ENCODE results near the gene HSFX2.
"Not testable (repeated sequence)": the region's sequence is repeated elsewhere in the genome, so short reads cannot be mapped to it uniquely, and the experiment has no call there.

HSFX2 gene

DNA sequence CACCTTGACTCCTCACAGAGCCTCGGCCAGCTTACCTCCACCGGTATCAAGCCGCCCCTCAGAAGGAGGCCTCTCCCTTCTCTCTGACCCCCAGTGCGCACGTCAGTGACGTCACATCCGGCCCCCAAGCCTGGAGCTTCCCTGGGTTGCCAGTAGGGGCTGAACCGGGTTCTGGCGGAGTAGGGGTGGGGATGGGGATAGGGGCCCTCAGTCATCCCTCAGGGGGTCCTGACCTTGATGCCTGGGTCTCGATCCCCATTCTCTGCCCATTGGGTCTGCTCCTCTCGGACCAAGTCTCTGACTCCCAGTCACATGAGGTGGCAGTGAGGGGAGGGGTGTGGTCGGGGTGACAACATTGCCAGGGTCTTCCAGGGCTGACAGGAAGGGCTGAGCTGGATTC is 7.8 kb downstream of the HSFX2 start, which contains the start of gene MAGEA9B:
MAGEA9B (minus strand) TSS at position 101 of the 400 bp plus-strand sequence. CDS start 4,280 bp downstream, outside the sequence.
- not testable (repeated sequence) for DNase-seq

DNA sequence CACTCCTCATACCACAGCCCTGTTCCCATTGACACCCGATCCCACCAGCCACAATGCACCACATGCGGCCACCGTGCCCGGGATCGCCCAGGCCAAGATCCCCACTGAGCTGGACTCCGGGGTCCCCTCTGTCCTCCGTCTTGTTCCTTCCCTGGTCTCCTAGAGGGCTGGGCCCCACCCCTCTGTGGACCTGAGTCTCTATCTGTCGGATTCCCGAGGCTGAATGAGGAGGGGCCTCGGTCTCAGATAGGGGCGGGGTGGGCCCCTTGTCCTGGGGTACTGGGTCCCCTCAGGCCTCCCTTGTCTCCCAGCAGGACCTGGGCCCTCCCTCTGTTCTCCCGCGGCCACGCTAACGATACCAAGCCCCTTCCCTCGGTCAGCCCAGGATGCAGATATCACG is 9.5 kb downstream of the HSFX2 start:
- not testable (repeated sequence) for DNase-seq

DNA sequence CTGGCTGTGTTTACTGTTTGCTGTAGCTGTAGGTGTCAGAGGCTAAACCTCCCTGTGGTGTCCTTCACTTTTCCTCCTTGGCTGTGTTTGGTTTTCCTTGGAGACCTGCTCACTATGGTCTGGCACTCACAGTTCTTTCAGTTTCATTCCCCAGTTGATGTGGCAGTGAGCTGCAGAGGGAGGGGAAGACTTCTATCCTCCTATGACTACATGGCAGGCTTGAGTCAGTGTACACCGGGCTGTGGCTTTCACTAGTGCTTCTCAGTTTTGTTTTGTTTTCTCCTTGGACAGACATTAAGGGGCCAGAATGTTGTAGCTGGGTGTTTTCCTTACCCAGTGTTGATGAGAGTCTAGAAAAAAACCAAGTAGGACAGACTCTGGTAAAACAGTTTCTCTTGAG is 21.7 kb downstream of the HSFX2 start:
- DNase-seq, result not testable (repeated sequence)

DNA sequence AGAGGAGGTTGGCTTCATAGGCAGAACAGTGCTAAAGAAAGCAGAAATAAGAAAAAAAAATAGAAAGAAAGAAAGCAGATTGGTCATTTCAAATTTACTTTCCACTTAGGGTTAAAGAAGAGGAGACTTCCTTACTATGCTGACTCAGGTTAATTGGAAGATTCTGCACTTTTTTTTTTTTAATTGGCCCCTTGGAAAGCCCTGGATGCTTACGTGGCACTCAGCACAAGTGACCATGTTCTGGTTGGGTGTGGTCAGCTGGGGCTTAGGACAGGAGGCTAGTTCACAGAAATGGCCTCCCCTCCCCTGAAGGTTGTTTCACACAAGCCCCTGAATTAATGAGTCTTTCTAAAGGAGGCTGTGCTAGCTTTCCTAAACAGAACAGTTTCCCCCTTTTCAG is 22.4 kb downstream of the HSFX2 start:
- no peak for DNase-seq

DNA sequence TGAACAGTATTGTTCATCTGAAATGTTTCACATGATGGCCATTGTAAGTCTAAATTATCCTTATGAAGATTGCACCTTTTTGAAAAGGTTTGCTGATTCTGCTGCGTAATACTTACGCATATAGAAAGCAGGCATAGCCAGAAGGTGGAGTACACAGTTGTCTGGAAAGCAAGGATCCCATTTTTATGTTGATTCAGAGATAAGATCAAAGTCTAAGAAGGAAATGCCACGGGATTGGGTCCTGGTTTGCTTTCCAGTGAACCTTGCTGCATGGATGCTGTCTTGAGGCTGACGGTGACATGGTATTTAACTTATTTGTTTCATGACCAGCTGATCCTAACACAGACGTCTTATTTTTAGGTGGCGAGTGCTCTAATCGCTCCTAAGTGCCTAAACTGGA is 23.3 kb downstream of the HSFX2 start:
- DNase-seq, result no peak

DNA sequence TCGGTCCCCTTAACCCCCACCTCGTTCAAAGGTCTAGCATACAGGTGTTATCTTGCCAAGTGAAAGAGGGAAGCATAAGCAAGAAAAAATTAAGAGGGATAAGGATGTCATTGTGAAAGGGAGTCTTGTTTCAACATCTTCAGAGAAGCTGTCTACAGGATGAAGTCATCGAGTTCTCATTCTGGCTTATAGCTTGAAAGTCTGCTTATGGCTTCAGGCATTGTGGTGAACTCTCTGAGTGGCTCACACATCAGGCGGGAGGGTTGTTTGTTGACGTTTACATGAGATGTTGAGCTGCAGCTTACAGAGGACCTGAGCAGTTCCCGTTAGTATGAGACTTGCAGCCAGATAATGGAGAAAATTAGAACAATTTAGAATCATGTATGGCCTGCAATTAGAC is 24.4 kb downstream of the HSFX2 start:
- no peak for DNase-seq

DNA sequence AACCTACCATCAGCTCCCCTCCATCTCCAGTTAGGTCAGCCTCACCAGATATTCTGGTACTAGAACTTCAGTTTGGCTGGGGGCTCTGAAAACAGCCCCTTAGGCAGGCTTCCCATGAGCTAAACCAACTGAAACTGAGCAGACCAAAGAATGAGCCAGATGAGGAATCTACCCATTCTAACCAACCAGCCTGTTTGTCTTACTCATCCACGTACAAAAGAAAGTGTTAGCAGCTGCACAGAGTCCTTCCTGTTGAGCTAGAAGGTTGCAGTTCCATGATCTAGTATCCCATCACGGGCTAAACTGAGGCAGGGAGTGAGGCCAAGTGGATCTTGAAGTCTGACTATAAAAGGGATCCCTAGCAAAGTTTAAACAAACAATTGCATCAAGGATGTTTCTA is 25.3 kb downstream of the HSFX2 start:
- no peak for DNase-seq

DNA sequence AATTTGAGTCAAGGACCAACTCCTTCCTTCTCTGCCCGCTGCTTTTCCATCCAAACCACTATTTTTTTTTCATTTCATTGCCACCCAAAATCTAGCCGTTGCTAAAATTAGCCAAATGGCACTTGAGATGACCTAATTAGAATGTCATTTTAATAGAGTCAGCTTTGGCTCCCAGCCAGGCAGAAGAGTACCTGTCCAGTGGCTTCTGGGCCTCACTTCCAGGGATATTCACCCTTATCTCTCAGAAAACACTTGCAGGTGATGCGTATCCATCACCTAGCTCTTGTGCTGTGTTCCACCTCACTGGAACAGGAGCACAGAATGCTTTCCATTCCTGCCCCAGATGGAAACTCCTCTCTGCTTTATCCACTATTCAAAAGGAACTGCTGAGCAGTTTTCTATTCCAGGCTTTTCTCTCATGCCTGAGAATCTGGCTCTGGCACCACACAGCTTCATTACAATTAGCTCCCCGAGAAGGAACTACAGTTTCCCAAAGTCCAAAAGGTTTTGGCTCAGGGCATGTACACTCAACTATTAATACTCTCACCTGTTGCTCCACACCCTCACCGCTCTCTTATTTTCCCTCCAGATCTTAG is 26.3 kb downstream of the HSFX2 start:
- DNase-seq, result no peak

DNA sequence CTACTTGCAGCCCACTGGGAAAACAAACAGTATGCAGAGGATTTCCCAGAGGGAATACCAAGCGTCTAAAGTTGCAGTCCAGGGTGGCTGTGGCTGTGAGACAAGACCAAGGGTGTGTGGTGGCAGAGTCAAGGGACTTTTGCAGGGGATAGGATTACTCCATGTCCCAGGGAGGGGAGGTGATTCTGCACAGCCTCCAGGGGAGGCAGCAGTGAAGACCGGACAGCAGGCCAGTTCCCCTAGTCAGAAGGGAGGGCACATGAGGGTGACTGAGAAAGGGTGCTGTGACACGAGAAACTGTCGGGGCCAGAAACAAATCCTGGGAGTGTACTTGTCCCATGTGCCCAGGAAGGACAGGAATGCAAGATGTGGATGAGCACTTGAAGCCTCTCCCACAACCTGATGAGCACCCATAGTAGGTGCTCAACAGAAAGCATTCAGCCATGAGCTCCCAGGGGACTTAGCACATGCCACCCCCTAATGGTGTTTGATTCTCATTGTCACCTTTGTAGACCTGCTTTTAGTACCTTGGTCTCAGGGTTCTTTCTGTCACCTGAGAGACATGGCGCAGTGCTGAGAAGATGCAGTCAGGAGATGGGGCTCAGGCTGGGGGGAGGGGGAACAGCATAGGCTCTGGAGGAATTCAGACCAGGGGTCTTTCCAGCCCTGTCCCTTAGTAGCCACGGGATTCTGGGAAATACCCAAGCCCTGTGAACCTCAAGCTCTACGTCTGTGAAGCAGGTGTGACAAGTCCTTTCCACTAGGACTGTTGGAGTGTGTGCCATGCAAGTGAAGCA is 27.3 kb downstream of the HSFX2 start:
- DNase-seq, result no peak

DNA sequence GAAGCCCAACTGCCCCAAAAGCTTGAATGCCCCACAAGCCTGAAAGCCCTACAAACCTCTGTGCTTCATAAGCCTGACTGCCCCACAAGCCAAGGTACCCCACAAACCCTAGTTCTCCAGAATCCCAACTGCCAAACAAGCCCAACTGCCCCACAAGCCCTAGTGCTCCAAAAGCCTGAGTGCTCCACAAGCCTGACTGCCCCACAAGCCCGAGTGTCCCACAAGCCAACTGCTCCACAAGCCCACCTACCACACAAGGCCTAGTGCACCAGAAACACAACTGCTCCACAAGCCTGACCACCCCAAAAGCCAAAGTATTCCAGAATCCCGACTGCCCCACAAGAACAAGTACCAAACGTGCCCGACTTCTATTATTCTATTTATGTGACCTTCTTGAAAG is 31.8 kb downstream of the HSFX2 start:
- DNase-seq, result no peak

DNA sequence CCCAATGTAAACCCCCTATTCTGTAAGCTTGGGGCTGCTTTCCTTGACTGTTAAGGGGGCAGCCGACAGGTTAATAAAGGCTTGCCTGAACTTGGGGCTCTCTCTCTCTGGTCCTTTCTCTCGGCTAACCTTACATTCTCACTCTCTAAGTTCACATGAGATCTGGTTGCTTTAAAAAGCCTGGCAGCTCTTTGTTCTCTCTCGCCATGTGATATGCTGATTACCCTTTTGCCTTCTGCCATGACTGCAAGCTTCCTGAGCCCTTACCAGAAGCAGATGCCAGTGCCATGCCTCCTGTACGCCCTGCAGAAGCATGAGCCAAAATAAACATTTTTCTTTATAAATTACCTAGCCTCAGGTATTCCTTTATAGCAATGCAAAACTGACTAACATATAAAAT is 39.9 kb downstream of the HSFX2 start:
- DNase-seq, result not testable (repeated sequence)

DNA sequence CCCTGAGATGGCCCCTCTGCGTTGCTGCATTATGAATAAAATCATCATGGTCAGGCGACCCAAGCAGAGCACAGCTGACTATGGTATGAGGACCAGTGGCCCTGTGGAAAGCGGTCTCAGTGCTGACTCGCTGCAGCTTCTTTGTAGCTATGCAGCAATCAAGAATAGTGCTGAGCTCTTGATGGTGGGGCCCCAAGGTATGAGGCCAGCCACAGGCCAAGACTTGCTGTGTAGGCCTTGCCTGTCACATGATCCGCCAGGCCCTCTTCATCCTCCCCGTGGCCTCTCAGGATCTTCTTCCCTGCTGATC is 43.2 kb downstream of the HSFX2 start:
- not testable (repeated sequence) for DNase-seq

DNA sequence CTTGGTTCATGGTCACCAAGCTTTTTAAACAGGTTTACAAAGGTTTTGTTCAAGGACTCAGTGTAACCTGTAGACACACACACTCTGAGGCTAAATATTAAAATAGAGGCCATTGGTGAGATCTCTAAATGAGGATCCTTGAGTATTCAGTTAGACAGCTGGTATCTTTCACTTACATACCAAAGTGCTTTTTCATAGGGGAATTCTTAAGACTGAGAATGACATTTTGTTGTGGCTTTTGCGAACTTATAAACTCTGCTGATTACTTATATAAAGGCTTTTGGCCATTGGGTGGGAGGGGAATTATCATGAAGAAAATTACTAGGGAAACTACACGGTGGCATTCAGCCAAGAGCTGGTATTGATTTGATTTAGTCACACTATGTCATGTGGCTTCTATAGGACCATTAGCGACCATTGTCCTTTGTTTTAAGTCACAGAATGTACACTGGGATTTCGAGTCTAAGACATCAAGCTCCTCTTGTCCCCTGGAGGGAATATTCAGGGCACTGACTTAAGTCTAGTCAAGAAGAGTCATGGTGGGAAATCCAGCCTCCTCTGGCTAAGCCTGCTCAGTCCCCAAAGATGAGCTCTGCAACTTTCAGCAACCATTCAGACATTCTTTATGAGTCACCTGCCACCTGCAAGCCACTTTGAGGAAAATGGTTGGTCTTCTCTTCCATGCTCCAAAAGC is 43.7 kb downstream of the HSFX2 start:
- DNase-seq, result not testable (repeated sequence)

DNA sequence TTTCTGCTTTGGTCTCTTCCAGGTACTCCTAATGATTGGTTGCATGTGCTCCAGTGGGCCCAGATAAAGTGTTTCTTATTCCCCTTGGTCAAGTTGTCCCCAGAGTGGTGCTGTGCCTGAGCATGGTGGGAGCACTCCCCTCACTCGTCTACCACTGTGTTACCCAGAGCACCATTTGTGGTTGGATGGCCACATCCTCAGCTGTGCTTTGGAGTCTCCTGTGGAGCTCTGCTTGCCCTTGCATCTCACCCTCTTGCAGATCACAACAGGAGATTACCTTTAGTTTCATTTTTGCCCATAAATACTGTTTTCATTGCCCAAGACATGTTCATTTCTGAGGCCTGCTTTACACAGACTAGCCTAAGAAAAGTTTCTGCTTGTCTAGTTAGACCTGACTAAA is 44.7 kb downstream of the HSFX2 start:
- DNase-seq, result not testable (repeated sequence)

DNA sequence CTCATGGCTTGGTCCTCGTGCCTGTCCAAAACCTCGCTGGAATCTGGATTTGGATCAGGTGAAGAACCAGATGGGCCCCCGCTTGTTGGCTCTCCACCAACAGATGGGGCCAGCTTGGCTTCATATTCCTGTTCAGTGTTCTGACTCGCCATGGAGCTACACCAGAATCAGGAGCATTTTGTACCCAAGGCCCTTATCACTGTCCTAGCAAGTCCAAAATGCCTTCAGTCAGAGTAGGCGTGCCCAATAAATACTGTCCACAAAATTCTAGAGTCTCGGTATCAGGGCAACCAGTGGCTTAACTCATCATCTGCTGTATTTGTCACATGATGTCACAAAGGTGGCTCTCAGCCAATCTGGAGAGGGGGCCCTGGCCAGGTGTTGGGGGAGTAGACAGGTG is 45.4 kb downstream of the HSFX2 start, which contains the start of gene HSFX3:
HSFX3 (minus strand) TSS at position 224 of the 400 bp plus-strand sequence; CDS start at position 152, 72 bp downstream.
- DNase-seq, result not testable (repeated sequence)

DNA sequence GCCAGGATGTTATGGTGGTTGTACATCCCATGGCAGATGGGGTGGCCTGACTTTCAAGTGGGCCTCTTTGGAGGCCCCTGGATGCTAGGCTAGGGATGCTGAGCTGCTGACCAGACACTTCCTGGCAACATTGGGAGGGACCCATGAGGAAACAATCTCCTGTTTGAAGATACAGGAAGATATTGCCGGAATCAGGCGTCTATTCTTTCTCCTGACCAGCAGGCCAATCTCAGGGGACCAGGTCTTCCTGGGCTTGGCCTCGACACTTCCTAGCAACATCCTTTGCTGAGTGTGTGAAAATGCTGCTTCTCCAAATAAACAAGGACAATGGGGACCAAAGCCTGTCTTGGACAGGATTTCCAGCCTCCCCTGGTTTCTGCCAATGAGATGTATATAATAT is 47.3 kb downstream of the HSFX2 start:
- not testable (repeated sequence) for DNase-seq

DNA sequence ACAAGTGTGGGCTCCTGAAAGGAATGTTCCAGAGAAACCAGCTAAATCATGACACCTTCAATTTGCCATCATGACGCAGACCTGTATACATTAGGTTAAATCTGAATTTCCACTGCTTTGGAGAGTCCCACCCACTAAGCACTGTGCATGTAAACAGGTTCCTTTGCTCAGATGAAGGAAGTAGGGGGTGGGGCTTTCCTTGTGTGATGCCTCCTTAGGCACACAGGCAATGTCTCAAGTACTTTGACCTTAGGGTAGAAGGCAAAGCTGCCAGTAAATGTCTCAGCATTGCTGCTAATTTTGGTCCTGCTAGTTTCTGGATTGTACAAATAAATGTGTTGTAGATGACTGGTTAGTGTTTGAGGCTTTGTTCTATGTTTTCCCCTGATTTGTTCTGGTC is 48.2 kb downstream of the HSFX2 start:
- DNase-seq, result not testable (repeated sequence)

DNA sequence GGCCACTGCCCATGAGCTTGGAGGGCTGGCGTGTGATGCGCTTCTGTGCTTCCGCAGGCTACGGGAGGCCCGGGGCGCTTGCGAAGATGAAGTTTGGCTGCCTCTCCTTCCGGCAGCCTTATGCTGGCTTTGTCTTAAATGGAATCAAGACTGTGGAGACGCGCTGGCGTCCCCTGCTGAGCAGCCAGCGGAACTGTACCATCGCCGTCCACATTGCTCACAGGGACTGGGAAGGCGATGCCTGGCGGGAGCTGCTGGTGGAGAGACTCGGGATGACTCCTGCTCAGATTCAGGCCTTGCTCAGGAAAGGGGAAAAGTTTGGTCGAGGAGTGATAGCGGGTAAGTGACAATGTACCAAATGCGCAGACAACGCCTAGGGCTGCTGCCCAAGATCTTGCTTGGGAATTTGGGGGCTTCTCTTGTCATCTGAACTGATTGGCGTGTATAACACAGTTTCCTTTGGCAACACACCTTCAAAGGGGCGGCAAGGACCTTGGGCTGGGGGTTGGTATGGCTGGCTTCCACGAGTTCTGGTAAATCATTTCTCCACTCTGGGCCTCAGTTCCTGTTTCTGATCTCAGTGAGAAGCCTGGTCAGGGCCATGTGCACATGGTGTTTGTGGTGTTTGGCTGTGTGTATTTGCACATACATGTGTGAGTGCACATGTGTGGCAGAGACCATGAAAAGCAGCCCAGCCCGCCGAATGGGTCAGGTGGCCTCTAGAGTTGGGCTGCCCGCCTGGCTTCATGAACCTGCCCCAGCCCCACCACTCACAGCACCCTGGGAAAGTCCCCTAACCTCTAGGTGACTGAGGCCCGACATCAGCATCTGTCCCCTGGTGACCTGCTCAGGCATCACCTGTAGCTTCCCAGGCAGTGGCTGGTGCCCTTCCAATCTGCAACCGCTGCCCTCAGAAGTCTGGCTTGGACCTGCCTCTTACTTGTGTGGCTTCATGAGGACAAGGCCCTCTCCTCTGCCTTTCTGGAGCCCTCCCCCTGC is 49.3 kb downstream of the HSFX2 start:
- DNase-seq, result not testable (repeated sequence)

Data from NCI-H2081 (cell line).